IPS-20b (cell line): ENCODE data around the gene MRC1.

Source experiments
- H3K27ac ChIP-seq: one replicate; pipeline ENCODE4 v1.5.1; 2013; ENCODE audit warnings: low read length
- H3K27me3 ChIP-seq: 2 replicates; pipeline ENCODE4 v1.6.1; 2013; ENCODE audit warnings: mild to moderate bottlenecking, low read length, inconsistent platforms; ENCODE audit not compliant: insufficient read depth
- H3K36me3 ChIP-seq: 2 replicates; pipeline ENCODE4 v1.6.1; 2013; ENCODE audit warnings: low read depth, mild to moderate bottlenecking, inconsistent platforms, low read length, moderate library complexity; ENCODE audit not compliant: insufficient read depth
- H3K4me1 ChIP-seq: 2 replicates; pipeline ENCODE4 v1.6.1; 2013; ENCODE audit warnings: mild to moderate bottlenecking, control low read depth, inconsistent platforms, low read length, moderate library complexity; ENCODE audit not compliant: insufficient read depth
- H3K4me3 ChIP-seq: 2 replicates; pipeline ENCODE4 v1.5.1; 2013; ENCODE audit warnings: mild to moderate bottlenecking, low read length, inconsistent platforms
- H3K9ac ChIP-seq: 2 replicates; pipeline ENCODE4 v1.6.1; 2013; ENCODE audit warnings: low read depth, mild to moderate bottlenecking, inconsistent platforms, low read length, moderate library complexity
- H3K9me3 ChIP-seq: 2 replicates; pipeline ENCODE4 v1.6.1; 2013; ENCODE audit warnings: mild to moderate bottlenecking, low read depth, low read length, inconsistent platforms; ENCODE audit not compliant: insufficient read depth

The MRC1 gene

DNA sequence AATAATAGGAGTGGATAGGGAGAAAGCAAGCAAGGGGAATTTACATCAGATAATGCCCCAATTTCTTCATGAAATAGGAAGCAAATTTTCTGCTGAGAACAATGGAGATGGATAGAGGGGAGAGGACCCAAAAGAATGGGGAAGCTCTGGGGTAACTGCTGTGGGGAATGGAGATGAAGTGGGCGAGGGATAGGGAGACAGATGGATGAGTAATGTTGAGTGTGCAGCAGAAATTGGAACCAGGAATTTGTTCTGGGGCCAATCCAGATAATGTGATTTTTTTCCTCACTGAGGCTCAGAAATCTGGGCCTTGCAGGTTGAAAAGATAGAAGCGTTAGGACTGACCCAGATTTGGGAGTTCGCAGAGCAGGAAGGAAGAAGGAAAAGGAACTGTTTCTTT is 24.5 kb upstream of the MRC1 start:
- H3K4me1 ChIP-seq, result no peaks in the 10 kb centered on the region
- no peaks in the 10 kb centered on the region for H3K27me3 ChIP-seq
- H3K9me3 ChIP-seq, result no peaks in the 10 kb centered on the region
- no peak overlapping the region for H3K9ac ChIP-seq
- no peak overlapping the region for H3K27ac ChIP-seq
- H3K36me3 ChIP-seq, result no peaks in the 10 kb centered on the region
- H3K4me3 ChIP-seq, result no peak overlapping the region

DNA sequence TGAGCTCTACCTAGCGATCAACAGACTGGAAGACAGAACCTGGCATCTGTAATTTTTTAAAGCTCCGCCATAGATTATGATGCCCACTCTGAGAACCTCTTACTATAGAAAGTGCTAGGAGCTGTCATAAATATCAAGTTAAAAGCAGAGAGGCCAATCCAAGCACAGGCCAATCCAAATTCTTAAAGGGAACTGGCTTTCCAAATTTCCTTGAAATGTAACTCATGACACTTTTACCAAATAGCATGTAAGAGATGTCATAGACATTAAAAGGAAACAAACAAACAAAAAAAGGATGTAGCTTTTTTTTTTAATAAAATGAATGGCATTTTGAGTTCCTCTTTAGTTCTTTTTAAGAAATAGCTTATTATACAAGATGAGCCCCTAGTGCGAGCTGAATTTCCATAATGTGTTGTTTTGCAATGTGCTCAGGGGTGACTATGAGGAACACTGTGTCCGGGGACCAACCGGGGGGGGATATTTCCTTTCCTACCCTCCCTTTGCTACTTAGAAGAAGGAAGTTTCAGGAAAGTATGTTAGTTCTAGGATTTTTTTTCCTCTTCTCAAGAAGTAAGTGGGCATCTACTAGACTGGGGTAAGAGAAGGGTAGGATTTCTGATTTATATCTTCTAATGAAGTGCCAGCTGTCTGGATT is 23.7 kb upstream of the MRC1 start:
- Histone ChIP-seq H3K4me3 (no peak overlapping the region), H3K4me1 (no peaks in the 10 kb centered on the region), H3K27ac (no peak overlapping the region), H3K27me3 (no peaks in the 10 kb centered on the region), H3K9me3 (no peaks in the 10 kb centered on the region), H3K9ac (no peak overlapping the region), H3K36me3 (no peaks in the 10 kb centered on the region)

DNA sequence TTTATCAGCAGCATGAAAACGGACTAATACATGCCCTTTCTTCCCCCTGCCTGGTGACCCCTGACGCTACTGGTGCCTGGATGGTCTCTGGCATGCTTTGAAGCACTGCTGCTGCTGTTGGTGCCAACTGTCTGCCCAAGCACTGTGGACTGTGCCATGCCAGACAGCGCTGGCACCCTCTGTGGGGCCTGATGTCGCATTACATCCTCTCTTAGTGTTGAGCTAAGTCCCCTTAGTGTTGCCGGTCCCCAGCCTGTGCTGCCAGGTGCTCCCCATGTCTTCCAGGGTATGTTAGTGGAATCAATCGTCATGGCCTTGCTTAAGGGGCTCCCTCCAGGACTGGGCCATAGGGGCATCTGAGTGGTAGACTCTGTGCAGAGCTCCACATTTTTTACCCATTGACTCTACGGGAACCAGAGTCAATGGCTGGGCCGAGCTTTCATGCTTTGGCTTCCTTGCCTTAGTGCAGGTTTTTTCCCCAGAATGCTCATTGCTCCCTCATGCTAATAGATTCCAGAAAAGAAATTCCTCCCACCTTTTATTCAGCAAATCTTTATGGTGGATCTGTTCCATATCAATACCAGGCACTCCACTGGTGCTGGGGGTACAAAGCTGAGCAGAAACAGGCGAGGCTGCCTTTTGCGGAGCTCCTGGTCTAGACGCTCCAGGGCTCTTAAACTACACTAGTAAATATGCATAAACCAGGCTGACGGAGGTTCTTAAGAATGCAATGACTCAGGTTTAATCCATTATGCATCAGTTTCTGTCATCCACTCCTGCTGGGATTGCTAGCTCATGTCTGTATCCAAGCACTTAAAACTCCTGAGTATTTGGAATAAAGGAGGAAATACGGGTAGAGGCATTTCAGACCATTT is 21.8 kb upstream of the MRC1 start:
- Histone ChIP-seq H3K9ac (peak overlapping the region; percentile 27; the same call in 1 of the 2 replicates), H3K27ac (no peak overlapping the region), H3K9me3 (no peaks in the 10 kb centered on the region), H3K4me3 (no peak overlapping the region), H3K36me3 (no peaks in the 10 kb centered on the region), H3K27me3 (no peaks in the 10 kb centered on the region), H3K4me1 (no peaks in the 10 kb centered on the region)

DNA sequence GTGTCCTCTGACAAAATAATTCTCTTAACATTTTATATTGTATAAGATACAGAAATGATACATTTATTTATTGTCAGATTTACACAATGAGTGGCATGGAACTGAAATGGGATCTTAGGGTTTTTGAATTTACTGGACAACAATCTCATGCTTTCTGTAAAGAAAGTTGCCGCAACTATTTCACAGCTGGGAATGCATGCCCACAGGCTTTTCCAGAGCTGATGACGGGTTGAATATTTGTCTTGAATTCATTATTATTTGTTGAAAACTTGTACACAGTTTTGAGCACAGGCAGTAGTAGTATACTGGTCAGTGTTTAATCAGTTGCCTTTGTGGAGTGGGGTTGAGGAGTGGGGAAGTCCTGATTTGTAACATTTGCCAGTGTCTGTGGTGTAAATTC is 20.5 kb upstream of the MRC1 start:
- Histone ChIP-seq H3K4me3 (no peak overlapping the region), H3K9me3 (no peaks in the 10 kb centered on the region), H3K36me3 (no peaks in the 10 kb centered on the region), H3K27me3 (no peaks in the 10 kb centered on the region), H3K4me1 (no peaks in the 10 kb centered on the region), H3K9ac (no peak overlapping the region), H3K27ac (no peak overlapping the region)

DNA sequence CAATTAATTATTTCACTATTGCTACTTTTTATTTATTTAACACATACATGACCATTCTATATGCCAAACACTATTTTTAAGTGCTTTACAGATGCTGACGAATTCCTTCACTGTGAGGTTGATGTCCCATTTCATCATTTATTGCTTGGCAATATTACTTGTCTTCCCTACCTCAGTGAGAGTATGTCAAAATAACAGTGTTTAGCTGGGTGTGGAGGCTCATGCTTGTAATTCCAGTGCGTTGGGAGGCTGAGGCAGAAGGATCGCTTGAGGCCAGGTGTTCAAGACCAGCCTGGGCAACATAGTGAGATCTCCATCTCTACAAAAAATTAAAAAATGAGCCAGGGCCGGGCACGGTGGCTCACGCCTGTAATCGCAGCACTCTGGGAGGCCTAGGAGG is 19.8 kb upstream of the MRC1 start:
- no peak overlapping the region for H3K4me3 ChIP-seq
- H3K9ac ChIP-seq, result no peak overlapping the region
- H3K27me3 ChIP-seq, result no peaks in the 10 kb centered on the region
- H3K27ac ChIP-seq, result no peak overlapping the region
- no peaks in the 10 kb centered on the region for H3K9me3 ChIP-seq
- H3K36me3 ChIP-seq, result no peaks in the 10 kb centered on the region
- H3K4me1 ChIP-seq, result no peaks in the 10 kb centered on the region

DNA sequence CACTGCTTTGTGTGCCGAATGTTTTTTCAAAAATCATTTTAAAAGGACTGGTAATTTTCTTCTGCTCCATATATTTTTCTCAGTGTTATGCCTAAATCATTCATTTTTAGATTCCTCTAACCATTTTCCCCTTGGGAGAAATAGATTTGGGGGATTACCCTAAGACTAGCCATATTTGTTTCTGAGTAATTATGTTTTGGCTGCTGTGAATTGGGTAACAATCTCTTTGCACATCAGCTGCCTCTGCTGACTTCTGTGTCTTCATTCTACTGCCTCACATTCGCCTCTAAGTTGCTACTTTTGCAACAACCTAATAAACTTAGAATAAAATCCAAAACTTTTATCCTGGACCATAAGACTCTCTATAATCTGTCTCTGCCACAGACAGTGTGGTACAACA is 18.5 kb upstream of the MRC1 start:
- Histone ChIP-seq H3K27ac (no peak overlapping the region), H3K9me3 (no peaks in the 10 kb centered on the region), H3K4me1 (no peaks in the 10 kb centered on the region), H3K4me3 (no peak overlapping the region), H3K9ac (no peak overlapping the region), H3K27me3 (no peaks in the 10 kb centered on the region), H3K36me3 (no peaks in the 10 kb centered on the region)

DNA sequence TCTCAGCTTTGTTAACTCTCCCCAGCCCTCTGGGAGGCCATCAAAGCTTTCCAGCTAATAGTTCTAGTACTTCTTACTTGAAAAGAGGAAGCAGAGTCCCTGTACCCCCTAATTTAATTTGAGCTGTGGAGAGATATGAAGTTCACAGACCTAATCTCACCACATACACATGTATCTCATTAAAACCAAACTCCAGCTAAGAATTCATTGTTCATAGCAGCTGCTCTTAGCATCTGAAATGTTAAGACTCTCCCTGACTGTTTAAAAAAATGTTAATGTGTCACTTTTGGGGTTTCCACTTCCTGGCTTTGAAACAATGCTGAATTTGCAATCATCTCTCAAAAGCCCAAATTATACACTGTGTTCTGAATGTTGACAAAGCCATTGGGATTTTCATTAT is 16.2 kb upstream of the MRC1 start:
- H3K4me1 ChIP-seq, result no peaks in the 10 kb centered on the region

DNA sequence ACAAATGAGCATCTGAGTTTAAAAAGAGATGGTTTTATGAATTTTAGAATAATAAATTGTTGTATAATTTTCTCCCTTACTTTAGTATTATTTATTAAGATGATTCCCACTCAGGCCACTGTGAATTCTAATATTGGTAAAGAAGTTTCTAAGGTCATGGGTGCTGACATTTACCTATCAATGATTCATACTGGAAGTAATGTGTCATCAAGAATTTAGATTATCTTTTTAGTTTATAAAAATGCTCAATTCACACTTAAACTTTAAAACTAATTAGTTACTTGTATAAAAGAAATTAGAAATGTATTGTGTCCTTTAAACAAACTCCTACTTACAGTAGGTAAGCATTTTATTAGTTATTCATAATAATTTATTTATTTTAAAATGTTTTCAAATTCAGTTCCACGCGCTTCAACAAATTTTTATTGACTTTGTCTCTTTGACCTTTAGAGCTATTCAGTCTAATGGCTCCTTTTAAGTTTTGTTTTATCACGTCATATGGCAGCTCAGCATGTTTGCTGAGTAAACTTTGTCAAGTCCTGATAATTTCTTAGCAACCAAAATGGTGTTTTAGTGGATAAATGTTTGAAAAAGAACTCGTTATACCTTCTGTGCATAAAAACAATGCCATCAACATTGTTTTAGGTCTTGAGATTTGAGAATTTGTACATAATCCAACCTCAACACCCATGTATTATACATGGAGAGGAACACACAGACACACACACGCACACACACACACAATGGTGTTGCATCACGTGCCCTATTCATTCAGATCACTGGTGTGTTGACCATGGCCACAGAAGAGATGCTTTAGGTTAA is 15.1 kb upstream of the MRC1 start:
- no peak overlapping the region for H3K27ac ChIP-seq

More for the DNA sequence above, 16.2 kb upstream of the MRC1 start:
- Histone ChIP-seq H3K4me3 (no peak overlapping the region), H3K27me3 (no peaks in the 10 kb centered on the region), H3K9me3 (peaks cover 7% of the 10 kb centered on the region), H3K36me3 (no peaks in the 10 kb centered on the region), H3K27ac (no peak overlapping the region), H3K9ac (no peak overlapping the region)

DNA sequence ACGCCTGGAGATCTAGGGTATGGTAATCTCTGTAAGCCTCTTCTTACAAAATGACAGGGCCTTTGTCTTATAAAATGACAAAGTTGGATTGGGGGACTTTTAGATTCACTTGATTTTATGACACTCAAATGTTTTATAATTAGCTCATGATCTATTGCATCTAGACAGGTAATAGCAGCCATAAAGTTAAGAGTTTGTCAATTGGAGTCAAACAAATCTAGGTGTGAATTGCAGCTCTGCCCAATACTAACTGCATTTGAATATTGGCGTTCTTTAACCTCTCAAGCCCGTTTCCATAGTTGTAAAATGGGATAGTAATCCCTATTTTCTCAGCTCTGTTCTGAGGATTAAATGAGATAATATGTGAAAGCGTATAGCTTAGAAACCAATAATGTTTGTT is 14.1 kb upstream of the MRC1 start:
- no peak overlapping the region for H3K27ac ChIP-seq
- H3K9ac ChIP-seq, result no peak overlapping the region
- no peaks in the 10 kb centered on the region for H3K4me1 ChIP-seq
- no peaks in the 10 kb centered on the region for H3K36me3 ChIP-seq
- H3K27me3 ChIP-seq, result no peaks in the 10 kb centered on the region
- H3K9me3 ChIP-seq, result peaks cover 7% of the 10 kb centered on the region
- no peak overlapping the region for H3K4me3 ChIP-seq

More for the DNA sequence above, 15.1 kb upstream of the MRC1 start:
- no peak overlapping the region for H3K9ac ChIP-seq
- H3K4me3 ChIP-seq, result no peak overlapping the region
- no peaks in the 10 kb centered on the region for H3K36me3 ChIP-seq
- peaks cover 7% of the 10 kb centered on the region for H3K9me3 ChIP-seq
- no peaks in the 10 kb centered on the region for H3K4me1 ChIP-seq
- H3K27me3 ChIP-seq, result no peaks in the 10 kb centered on the region

DNA sequence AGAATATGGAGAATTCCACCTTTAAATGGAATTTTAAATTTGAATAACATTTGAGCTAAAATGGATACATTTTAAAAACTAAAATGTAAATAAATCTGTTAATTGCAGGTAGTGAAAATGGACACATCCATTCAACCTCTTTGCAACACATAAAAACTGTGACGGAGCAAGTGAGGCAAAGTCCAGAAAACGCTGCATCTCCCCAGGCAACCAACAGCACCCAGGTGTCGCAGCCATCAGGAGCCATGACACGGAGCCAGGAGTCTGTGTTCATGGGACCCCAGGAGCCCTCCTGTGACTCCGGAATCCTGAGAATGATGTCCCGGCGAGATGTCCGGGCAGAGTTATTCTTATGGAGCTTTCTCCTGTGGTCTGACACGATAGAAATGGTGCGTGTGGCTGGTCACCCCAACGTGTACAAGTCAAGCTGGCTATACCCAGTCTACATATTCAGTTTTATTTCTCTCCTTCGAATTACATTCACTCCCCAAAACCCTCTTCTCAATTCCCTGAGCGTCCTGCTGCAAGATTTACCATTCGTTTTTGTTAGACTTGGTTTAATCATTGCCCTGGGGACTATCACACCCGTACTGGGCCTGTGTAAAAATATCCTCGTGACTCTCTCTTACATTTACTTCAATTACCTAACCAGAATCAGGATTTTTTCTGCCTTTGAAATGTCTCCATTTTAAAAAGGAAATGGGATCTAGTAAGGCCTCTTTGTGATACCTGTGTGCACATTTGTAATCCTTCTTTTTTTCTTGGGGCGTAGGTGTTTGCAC is 13.1 kb upstream of the MRC1 start:
- H3K27me3 ChIP-seq, result no peaks in the 10 kb centered on the region
- no peak overlapping the region for H3K9ac ChIP-seq
- no peak overlapping the region for H3K27ac ChIP-seq
- H3K4me3 ChIP-seq, result no peak overlapping the region
- no peaks in the 10 kb centered on the region for H3K36me3 ChIP-seq
- H3K4me1 ChIP-seq, result no peaks in the 10 kb centered on the region
- H3K9me3 ChIP-seq, result peaks cover 7% of the 10 kb centered on the region

DNA sequence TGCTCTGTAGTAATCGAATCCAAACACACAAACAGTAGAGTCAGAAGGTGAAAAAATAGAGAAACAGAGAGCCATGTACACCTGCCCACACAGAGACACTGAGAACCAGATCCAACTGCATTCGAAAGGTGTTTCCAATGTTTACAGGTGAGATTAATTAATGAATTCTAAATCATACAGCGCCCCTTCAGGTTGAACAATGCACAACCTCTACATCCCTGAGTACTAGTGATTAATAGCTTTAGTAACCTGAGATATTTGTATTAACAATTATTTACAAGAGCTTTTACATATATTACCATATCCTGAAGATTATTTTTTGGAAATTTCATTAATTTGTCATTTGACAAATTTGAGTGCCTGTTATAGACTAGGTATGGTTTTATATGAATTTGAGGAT is 7.6 kb upstream of the MRC1 start:
- Histone ChIP-seq H3K9me3 (peaks cover 5% of the 10 kb centered on the region; the same call in 1 of the 2 replicates), H3K36me3 (no peaks in the 10 kb centered on the region), H3K4me1 (no peaks in the 10 kb centered on the region), H3K9ac (no peak overlapping the region), H3K4me3 (no peak overlapping the region), H3K27me3 (no peaks in the 10 kb centered on the region), H3K27ac (no peak overlapping the region)
